ENCODE measurements around the gene SLC25A33.
A peak's percentile ranks its signal among the peaks of the same experiment; 100 is the strongest.
"Not testable (repeated sequence)": the region's sequence is repeated elsewhere in the genome, so short reads cannot be mapped to it uniquely, and the experiment has no call there.

Gene SLC25A33

DNA sequence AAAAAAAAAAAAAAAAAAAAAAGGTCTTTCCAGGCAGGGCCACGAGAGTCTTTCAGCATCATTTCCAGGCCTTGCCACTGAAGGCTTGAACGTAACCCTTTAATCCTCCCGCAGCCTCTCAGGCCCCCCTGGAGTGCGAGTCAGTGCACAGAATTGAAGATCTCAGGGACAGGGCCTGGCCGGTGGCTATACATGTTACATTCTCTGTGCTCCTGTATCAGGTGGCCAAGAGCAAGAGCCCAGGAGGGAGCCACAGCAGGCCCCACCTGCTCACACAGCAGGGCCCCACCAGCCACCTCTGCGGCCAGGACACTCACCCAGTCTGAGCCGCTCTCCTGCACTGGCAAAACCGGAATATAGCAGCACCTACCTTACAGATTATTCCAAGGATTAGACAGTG lies 34.1 kb upstream of the SLC25A33 start:
- H3K4me3 ChIP-seq (replicated peaks; ENCODE audit: insufficient read depth, low read length) = no peak overlapping the region
- TF ChIP-seq GABPA (IDR thresholded peaks at IDR 0.05; ENCODE audit: low read depth) = no peak
- TF ChIP-seq, protein P1, sequence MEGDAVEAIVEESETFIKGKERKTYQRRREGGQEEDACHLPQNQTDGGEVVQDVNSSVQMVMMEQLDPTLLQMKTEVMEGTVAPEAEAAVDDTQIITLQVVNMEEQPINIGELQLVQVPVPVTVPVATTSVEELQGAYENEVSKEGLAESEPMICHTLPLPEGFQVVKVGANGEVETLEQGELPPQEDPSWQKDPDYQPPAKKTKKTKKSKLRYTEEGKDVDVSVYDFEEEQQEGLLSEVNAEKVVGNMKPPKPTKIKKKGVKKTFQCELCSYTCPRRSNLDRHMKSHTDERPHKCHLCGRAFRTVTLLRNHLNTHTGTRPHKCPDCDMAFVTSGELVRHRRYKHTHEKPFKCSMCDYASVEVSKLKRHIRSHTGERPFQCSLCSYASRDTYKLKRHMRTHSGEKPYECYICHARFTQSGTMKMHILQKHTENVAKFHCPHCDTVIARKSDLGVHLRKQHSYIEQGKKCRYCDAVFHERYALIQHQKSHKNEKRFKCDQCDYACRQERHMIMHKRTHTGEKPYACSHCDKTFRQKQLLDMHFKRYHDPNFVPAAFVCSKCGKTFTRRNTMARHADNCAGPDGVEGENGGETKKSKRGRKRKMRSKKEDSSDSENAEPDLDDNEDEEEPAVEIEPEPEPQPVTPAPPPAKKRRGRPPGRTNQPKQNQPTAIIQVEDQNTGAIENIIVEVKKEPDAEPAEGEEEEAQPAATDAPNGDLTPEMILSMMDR (IDR thresholded peaks at IDR 0.05; ENCODE audit: insufficient read depth, low read length) = no peak
- no peak for TF ChIP-seq SPI1 (IDR thresholded peaks at IDR 0.05; ENCODE audit: borderline replicate concordance, low read depth)
- TF ChIP-seq POLR2AphosphoS5 (IDR thresholded peaks at IDR 0.05; ENCODE audit: low read depth) = no peak
- TF ChIP-seq, protein P2, sequence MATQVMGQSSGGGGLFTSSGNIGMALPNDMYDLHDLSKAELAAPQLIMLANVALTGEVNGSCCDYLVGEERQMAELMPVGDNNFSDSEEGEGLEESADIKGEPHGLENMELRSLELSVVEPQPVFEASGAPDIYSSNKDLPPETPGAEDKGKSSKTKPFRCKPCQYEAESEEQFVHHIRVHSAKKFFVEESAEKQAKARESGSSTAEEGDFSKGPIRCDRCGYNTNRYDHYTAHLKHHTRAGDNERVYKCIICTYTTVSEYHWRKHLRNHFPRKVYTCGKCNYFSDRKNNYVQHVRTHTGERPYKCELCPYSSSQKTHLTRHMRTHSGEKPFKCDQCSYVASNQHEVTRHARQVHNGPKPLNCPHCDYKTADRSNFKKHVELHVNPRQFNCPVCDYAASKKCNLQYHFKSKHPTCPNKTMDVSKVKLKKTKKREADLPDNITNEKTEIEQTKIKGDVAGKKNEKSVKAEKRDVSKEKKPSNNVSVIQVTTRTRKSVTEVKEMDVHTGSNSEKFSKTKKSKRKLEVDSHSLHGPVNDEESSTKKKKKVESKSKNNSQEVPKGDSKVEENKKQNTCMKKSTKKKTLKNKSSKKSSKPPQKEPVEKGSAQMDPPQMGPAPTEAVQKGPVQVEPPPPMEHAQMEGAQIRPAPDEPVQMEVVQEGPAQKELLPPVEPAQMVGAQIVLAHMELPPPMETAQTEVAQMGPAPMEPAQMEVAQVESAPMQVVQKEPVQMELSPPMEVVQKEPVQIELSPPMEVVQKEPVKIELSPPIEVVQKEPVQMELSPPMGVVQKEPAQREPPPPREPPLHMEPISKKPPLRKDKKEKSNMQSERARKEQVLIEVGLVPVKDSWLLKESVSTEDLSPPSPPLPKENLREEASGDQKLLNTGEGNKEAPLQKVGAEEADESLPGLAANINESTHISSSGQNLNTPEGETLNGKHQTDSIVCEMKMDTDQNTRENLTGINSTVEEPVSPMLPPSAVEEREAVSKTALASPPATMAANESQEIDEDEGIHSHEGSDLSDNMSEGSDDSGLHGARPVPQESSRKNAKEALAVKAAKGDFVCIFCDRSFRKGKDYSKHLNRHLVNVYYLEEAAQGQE (IDR thresholded peaks at IDR 0.05; ENCODE audit: insufficient replicate concordance, low read depth) = no peak
- DNase-seq (ENCODE audit: low read depth in 1 of 2, low spot score in 1 of 2) = no peak
- no peaks in the 10 kb centered on the region for H3K27me3 ChIP-seq (ENCODE audit: insufficient read depth, poor library complexity, severe bottlenecking)
- H3K27ac ChIP-seq (replicated peaks) = no peak overlapping the region

DNA sequence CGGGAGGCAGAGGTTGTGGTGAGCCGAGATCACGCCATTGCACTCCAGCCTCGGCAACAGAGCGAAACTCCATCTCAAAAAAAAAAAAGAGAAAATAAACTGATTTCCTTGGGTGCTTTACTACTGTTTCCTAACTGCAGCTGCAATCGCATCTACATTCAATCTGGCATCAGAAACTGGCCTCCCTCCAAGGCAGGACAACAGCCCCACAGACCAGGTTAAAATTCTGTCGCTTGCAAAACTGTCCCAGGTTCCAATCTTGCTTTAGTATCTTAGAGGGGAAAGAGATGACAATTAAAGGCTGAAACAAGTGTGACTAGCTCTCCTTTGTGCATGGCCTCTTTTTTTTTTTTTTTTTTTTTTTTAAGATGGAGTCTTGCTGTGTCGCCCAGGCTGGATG lies 32.4 kb upstream of the SLC25A33 start:
- TF ChIP-seq, protein P2 (IDR thresholded peaks at IDR 0.05; ENCODE audit: insufficient replicate concordance, low read depth) = no peak
- TF ChIP-seq GABPA (IDR thresholded peaks at IDR 0.05; ENCODE audit: low read depth) (no peak), SPI1 (IDR thresholded peaks at IDR 0.05; ENCODE audit: borderline replicate concordance, low read depth) (no peak), POLR2AphosphoS5 (IDR thresholded peaks at IDR 0.05; ENCODE audit: low read depth) (no peak)
- TF ChIP-seq, protein P1 (IDR thresholded peaks at IDR 0.05; ENCODE audit: insufficient read depth, low read length) = no peak
- no peak for DNase-seq (ENCODE audit: low read depth in 1 of 2, low spot score in 1 of 2)
- H3K27ac ChIP-seq (replicated peaks) = no peak overlapping the region
- H3K27me3 ChIP-seq (ENCODE audit: insufficient read depth, poor library complexity, severe bottlenecking) = no peaks in the 10 kb centered on the region
- H3K4me3 ChIP-seq (replicated peaks; ENCODE audit: insufficient read depth, low read length) = no peak overlapping the region

DNA sequence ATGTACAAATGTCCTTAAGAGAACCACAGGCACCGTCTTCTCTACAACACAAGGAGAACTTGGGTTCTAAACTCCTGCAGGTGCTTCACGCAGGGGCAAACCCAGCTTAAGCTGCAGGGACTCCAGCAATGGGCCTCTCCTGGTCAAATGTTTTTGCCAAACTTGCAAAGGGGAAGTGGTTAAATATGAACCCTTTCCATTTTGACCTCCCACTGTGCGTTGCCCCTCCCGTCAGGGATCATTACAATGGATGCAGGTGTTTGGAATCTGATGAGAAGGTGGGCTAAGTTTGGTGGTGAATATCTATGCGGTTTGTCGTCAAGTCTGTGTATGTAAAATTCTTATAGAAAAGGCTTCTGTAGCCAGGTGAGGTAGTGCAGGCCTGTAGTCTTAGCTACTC lies 29.1 kb upstream of the SLC25A33 start:
- DNase-seq (ENCODE audit: low read depth in 1 of 2, low spot score in 1 of 2) = no peak
- TF ChIP-seq GABPA (IDR thresholded peaks at IDR 0.05; ENCODE audit: low read depth) (no peak), SPI1 (IDR thresholded peaks at IDR 0.05; ENCODE audit: borderline replicate concordance, low read depth) (peak; percentile 61; the same call in 1 of the 2 replicates)
- TF ChIP-seq, protein P2 (IDR thresholded peaks at IDR 0.05; ENCODE audit: insufficient replicate concordance, low read depth) = no peak
- Histone ChIP-seq H3K4me3 (replicated peaks; ENCODE audit: insufficient read depth, low read length) (no peak overlapping the region), H3K27ac (replicated peaks) (no peak overlapping the region), H3K27me3 (ENCODE audit: insufficient read depth, poor library complexity, severe bottlenecking) (no peaks in the 10 kb centered on the region)

DNA sequence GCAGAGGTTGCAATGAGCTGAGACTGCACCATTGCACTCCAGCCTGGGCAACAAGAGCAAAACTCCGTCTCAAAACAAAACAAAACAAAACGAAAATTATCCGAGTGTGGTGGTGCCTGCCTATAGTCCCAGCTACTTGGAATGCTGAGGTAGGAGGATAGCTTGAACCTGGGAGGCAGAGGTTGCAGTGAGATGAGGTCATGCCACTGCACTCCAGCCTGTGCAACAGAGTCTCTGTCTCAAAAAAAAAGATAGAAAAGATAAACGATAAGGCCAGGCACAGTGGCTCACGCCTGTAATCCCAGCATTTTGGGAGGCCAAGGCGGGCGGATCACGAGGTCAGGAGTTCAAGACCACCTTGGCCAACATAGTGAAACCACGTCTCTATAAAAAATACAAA lies 23.7 kb upstream of the SLC25A33 start:
- H3K4me3 ChIP-seq (replicated peaks; ENCODE audit: insufficient read depth, low read length); H3K27me3 ChIP-seq (ENCODE audit: insufficient read depth, poor library complexity, severe bottlenecking); H3K27ac ChIP-seq (replicated peaks); DNase-seq (ENCODE audit: low read depth in 1 of 2, low spot score in 1 of 2): not testable (repeated sequence)
